GM19238 (cell line): ENCODE data around the gene RABAC1.
"Not testable (repeated sequence)": the region's sequence is repeated elsewhere in the genome, so short reads cannot be mapped to it uniquely, and the experiment has no call there.

Source experiments
- DNase-seq: peaks from one replicate; pipeline ENCODE4 v3.0.0; 2011; ENCODE audit warnings: low spot score; ENCODE audit not compliant: insufficient read length

RABAC1 gene

GRCh38 chr19:41917676-41918075, 41.4 kb downstream of the RABAC1 start:
- no peak for DNase-seq

DNA sequence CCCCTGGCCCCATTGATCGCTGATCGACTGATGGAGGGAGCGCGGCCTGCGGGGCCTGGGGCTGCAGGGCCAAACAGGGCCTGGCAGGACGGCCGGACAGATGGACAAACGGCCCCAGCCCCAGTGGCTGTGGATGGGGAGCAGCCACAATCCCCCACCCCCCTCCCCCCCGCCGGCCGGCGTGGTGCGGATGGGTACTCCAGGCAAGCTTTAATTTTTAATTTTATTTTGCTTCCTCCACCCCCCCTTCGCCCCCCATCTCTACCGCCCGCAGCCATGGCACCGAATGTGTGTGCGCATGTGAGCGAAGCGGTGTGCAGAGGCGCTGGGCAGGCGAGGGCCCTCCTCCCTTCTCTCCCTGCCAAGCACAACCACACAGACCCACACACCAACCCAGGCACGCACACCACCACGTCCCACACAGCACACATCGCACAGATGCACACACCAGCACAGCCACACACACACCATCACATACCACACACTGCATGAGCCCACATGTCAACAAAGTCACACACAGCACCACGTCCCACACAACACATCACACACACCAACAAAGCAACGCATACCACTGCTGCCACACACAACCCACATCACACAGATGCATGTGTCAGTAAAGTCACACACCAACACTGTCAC, 43.2 kb downstream of the RABAC1 start:
- DNase-seq = no peak

GRCh38 chr19:41915021-41915775, 43.9 kb downstream of the RABAC1 start:
- no peak for DNase-seq

DNA sequence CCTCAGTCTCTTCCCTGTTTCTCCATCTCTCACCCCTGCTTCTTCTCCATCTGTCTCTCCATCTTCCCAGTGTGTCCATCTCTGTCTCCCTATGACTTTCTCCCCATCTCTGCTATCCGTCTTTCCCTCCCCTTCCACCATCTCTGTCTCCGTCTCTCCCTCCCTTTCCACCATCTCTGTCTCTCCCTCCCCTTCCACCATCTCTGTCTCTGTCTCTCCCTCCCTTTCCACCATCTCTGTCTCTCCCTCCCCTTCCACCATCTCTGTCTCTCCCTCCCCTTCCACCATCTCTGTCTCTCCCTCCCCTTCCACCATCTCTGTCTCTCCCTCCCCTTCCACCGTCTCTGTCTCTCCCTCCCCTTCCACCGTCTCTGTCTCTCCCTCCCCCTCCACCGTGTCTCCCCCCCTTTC, 44.7 kb downstream of the RABAC1 start:
- not testable (repeated sequence) for DNase-seq

DNA sequence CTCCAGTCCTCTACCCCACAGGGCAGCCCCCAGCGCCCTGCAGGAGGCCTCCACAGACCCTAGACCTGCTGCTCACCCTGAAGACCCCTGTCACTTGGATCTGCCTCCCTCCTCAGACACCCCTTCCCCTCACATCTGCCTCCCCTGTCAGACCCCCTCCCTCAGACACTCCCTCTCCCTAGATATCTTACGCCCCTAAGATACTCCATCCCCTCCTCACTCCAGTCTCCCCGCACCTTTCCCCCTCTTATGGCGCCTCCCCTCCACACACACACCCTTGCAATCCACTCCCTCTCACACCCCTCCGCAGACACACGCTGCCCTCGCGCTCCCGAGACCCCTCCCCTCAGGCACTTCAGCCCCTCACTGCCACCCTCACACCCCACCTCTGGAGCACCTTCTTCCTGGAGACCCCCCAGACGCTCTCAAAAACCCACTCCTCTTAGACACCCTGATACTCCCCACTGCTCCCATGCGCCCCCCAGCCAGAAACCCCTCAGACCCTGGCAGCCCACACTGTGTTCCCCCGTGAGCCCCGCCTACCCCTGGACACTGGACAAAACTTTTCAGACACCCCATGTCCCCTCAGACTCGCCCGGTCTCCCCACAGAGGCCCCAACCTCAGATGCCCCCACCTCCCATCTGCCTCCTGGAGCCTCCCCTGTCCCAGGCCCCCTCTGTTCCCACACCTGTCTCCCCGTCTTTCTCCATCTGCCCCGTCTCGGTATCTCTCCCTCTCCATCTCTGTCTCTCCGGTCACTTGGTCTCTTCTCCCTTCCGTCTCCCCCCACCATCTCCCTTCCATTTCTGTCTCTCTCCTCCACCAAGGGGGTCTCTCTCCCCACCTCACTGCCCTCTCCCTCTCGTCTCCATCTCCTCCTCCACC, 45.3 kb downstream of the RABAC1 start:
- no peak for DNase-seq

- no peak for DNase-seq
These were observed 46.1 kb downstream of the RABAC1 start for GRCh38 chr19:41912899-41913537.

GRCh38 chr19:41911889-41912731, 47.0 kb downstream of the RABAC1 start:
- DNase-seq = no peak

GRCh38 chr19:41910992-41911888, 47.9 kb downstream of the RABAC1 start:
- no peak for DNase-seq

DNA sequence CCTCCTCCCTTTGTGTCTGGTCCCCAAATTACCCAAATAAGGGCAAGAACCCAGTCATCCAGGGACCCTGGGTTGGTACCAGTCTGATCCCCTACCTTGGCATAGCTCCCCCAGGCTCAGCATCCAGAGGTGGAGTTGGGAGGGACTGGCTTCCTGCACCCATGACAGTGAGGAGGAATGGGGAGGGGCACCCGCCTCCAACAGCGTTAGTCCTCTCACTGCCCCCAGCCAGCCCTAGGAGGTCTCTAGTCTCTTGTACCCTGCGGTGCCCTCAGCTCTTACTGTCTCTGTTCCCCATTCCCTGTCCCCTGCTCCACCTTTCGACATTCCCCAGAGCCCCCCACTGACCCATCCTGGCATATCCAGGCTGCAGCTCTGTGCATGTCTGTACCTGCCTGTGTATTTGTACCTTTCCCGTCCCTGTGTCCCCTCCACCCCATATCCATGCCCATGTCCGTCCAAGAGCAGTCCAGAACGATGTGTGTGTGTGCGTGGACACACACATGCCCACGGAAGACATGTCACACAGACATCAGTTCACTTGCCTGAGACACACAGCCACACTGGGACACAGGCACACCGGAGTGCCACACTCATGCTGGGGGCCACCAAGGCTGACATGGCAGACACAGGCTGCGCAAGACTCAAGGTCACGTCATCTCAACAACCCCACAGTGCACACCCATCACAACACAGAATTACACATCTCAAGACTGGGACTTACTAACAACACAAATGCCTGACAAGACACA, 48.7 kb downstream of the RABAC1 start:
- no peak for DNase-seq

GRCh38 chr19:41909706-41910105, 49.4 kb downstream of the RABAC1 start:
- no peak for DNase-seq

DNA sequence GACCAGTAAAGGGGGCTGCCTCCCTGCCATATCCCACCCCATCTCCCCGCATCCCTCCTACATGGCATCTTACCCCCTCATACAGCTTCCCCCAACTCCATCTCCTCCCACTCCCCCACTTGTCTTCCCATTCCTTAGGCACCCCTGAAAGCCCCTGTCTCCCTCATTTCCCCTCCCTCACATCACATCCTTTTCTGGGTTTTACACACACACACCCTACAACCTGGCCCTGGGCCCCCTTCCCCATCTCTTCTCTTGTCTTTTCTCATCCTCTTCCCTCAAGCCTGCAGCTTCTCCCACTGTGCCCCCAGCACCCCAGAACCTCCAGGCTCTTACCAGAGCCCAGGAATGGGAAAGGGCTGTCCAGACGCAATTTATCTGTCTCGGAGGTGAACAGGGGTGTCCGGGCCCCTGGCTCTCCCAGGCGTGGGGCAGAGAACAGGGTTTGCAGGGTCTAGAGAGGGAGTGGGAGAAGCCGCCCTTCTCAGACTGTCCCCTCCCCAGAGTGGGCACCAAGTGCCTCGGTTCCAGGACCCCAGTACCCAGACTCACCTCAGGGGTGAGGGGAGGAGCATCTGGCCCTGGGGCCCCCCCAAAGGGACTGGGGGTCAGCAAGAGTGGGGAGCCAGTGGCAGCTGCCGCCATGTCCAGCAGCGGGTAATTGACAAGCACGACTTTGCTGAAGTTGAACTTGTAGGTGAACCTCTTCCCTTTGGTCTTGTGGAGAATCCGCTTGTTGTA, 50.2 kb downstream of the RABAC1 start:
- no peak for DNase-seq

GRCh38 chr19:41907994-41908615, 51.0 kb downstream of the RABAC1 start:
- no peak for DNase-seq

- DNase-seq = no peak
These were observed 52.0 kb downstream of the RABAC1 start for GRCh38 chr19:41906916-41907680.
